Subcutaneous abdominal adipose tissue (tissue), 5 donors: ENCODE measurements around the gene CADM1.
A peak's percentile ranks its signal among the peaks of the same experiment; 100 is the strongest.

Experiments used
- H3K27ac ChIP-seq: one replicate; pipeline ENCODE4 v1.7.0; 2013; ENCODE audit warnings: low read depth, mild to moderate bottlenecking, inconsistent platforms, low read length, moderate library complexity
- H3K27me3 ChIP-seq, 5 donors: one replicate each; pipeline ENCODE4 v1.7.0; 2013; ENCODE audit warnings: low read length in 5 of 5, inconsistent platforms in 1 of 5; ENCODE audit not compliant: control insufficient read depth in 5 of 5, insufficient read depth in 4 of 5
- H3K36me3 ChIP-seq, 5 donors: one replicate each; pipeline ENCODE4 v1.7.0; 2013; ENCODE audit warnings: low read length in 5 of 5; ENCODE audit not compliant: control insufficient read depth in 5 of 5, insufficient read depth in 5 of 5
- H3K4me1 ChIP-seq, 5 donors: one replicate each; pipeline ENCODE4 v1.7.0; 2013; ENCODE audit warnings: low read length in 5 of 5, mild to moderate bottlenecking in 3 of 5, moderate library complexity in 1 of 5; ENCODE audit not compliant: control insufficient read depth in 5 of 5, insufficient read depth in 5 of 5
- H3K4me3 ChIP-seq, 5 donors: one replicate each; pipeline ENCODE4 v1.7.0; 2013; ENCODE audit warnings: low read length in 5 of 5, low read depth in 1 of 5
- H3K9ac ChIP-seq, 5 donors: one replicate each; pipeline ENCODE4 v1.7.0; 2013; ENCODE audit warnings: low read length in 5 of 5, mild to moderate bottlenecking in 4 of 5, moderate library complexity in 3 of 5
- H3K9me3 ChIP-seq, 5 donors: one replicate each; pipeline ENCODE4 v1.7.0; 2013; ENCODE audit warnings: low read length in 5 of 5; ENCODE audit not compliant: control insufficient read depth in 5 of 5
- donor health status: healthy.
- donor health status: healthy.
- donor health status: healthy.
- donor health status: healthy.
- donor health status: healthy.

Gene CADM1

GRCh38 chr11:115500547-115501501, 3.4 kb downstream of the CADM1 start:
- Histone ChIP-seq H3K9ac (no peak overlapping the region), H3K27ac (no peak overlapping the region), H3K36me3 (no peaks in the 10 kb centered on the region), H3K27me3 (peaks cover 0 to 3% (median 0%) of the 10 kb centered on the region in 5 donors), H3K4me1 (peaks cover 0 to 40% (median 32%) of the 10 kb centered on the region in 5 donors), H3K4me3 (peak overlapping the region in 1 of 5 donors; percentile 24), H3K9me3 (no peaks in the 10 kb centered on the region)

- no peak overlapping the region for H3K9ac ChIP-seq
- no peak overlapping the region for H3K27ac ChIP-seq
- H3K4me3 ChIP-seq: no peak overlapping the region
- no peaks in the 10 kb centered on the region for H3K36me3 ChIP-seq
- H3K4me1 ChIP-seq: peaks cover 0 to 33% (median 28%) of the 10 kb centered on the region in 5 donors
- no peaks in the 10 kb centered on the region for H3K9me3 ChIP-seq
- peaks cover 0 to 3% (median 0%) of the 10 kb centered on the region in 5 donors for H3K27me3 ChIP-seq
These were observed 4.3 kb downstream of the CADM1 start for GRCh38 chr11:115499891-115500290.

GRCh38 chr11:115499241-115499799, 4.9 kb downstream of the CADM1 start:
- peaks cover 0 to 3% (median 0%) of the 10 kb centered on the region in 5 donors for H3K27me3 ChIP-seq
- H3K9ac ChIP-seq: no peak overlapping the region
- H3K4me1 ChIP-seq: peaks cover 0 to 28% (median 23%) of the 10 kb centered on the region in 5 donors
- H3K27ac ChIP-seq: no peak overlapping the region
- H3K4me3 ChIP-seq: no peak overlapping the region
- no peaks in the 10 kb centered on the region for H3K9me3 ChIP-seq
- no peaks in the 10 kb centered on the region for H3K36me3 ChIP-seq

- Histone ChIP-seq H3K27ac (no peak overlapping the region), H3K4me3 (no peak overlapping the region), H3K27me3 (peaks cover 0 to 3% (median 0%) of the 10 kb centered on the region in 5 donors), H3K36me3 (no peaks in the 10 kb centered on the region), H3K9ac (no peak overlapping the region), H3K4me1 (peaks cover 0 to 20% (median 14%) of the 10 kb centered on the region in 5 donors), H3K9me3 (no peaks in the 10 kb centered on the region)
These were observed 5.9 kb downstream of the CADM1 start for GRCh38 chr11:115498354-115498753.

GRCh38 chr11:115497303-115497702, 6.9 kb downstream of the CADM1 start:
- H3K9me3 ChIP-seq: no peaks in the 10 kb centered on the region
- no peak overlapping the region for H3K4me3 ChIP-seq
- H3K4me1 ChIP-seq: peaks cover 0 to 12% (median 5%) of the 10 kb centered on the region in 5 donors
- H3K36me3 ChIP-seq: no peaks in the 10 kb centered on the region
- peaks cover 0 to 3% (median 0%) of the 10 kb centered on the region in 5 donors for H3K27me3 ChIP-seq
- H3K27ac ChIP-seq: no peak overlapping the region
- H3K9ac ChIP-seq: no peak overlapping the region

GRCh38 chr11:115496892-115497291, 7.3 kb downstream of the CADM1 start:
- peaks cover 0 to 8% (median under 1%) of the 10 kb centered on the region in 5 donors for H3K4me1 ChIP-seq
- H3K4me3 ChIP-seq: no peak overlapping the region
- H3K27ac ChIP-seq: no peak overlapping the region
- H3K27me3 ChIP-seq: peaks cover 0 to 2% (median 0%) of the 10 kb centered on the region in 5 donors
- no peak overlapping the region for H3K9ac ChIP-seq
- no peaks in the 10 kb centered on the region for H3K9me3 ChIP-seq
- H3K36me3 ChIP-seq: no peaks in the 10 kb centered on the region

- H3K9me3 ChIP-seq: no peaks in the 10 kb centered on the region
- no peak overlapping the region for H3K27ac ChIP-seq
- no peaks in the 10 kb centered on the region for H3K36me3 ChIP-seq
- no peaks in the 10 kb centered on the region for H3K4me1 ChIP-seq
- H3K27me3 ChIP-seq: no peaks in the 10 kb centered on the region
- no peak overlapping the region for H3K9ac ChIP-seq
- no peak overlapping the region for H3K4me3 ChIP-seq
These were observed 10.3 kb downstream of the CADM1 start for GRCh38 chr11:115493905-115494304.

GRCh38 chr11:115493488-115493887, 10.7 kb downstream of the CADM1 start:
- Histone ChIP-seq H3K36me3 (no peaks in the 10 kb centered on the region), H3K27ac (no peak overlapping the region)

GRCh38 chr11:115489466-115489865, 14.7 kb downstream of the CADM1 start:
- no peak overlapping the region for H3K4me3 ChIP-seq
- no peaks in the 10 kb centered on the region for H3K9me3 ChIP-seq
- H3K36me3 ChIP-seq: no peaks in the 10 kb centered on the region
- no peak overlapping the region for H3K9ac ChIP-seq
- no peak overlapping the region for H3K27ac ChIP-seq
- no peaks in the 10 kb centered on the region for H3K27me3 ChIP-seq
- H3K4me1 ChIP-seq: no peaks in the 10 kb centered on the region

More at GRCh38 chr11:115493488-115493887, 10.7 kb downstream of the CADM1 start:
- H3K9ac ChIP-seq: no peak overlapping the region
- no peak overlapping the region for H3K4me3 ChIP-seq
- no peaks in the 10 kb centered on the region for H3K9me3 ChIP-seq
- H3K27me3 ChIP-seq: no peaks in the 10 kb centered on the region
- H3K4me1 ChIP-seq: no peaks in the 10 kb centered on the region

- Histone ChIP-seq H3K27me3 (no peaks in the 10 kb centered on the region), H3K9ac (no peak overlapping the region), H3K4me3 (no peak overlapping the region), H3K9me3 (no peaks in the 10 kb centered on the region), H3K4me1 (no peaks in the 10 kb centered on the region), H3K27ac (no peak overlapping the region), H3K36me3 (no peaks in the 10 kb centered on the region)
These were observed 15.3 kb downstream of the CADM1 start for GRCh38 chr11:115488945-115489344.
